GM21786 (cell line): ENCODE data around the gene UAP1.
"Not testable (repeated sequence)": the region's sequence is repeated elsewhere in the genome, so short reads cannot be mapped to it uniquely, and the experiment has no call there.

Source experiments
- ATAC-seq: cut with Tn5 transposase; IDR thresholded peaks from one replicate; pipeline ENCODE4 v1.9.1; 2021; ENCODE audit not compliant: unreplicated experiment

The UAP1 gene

DNA sequence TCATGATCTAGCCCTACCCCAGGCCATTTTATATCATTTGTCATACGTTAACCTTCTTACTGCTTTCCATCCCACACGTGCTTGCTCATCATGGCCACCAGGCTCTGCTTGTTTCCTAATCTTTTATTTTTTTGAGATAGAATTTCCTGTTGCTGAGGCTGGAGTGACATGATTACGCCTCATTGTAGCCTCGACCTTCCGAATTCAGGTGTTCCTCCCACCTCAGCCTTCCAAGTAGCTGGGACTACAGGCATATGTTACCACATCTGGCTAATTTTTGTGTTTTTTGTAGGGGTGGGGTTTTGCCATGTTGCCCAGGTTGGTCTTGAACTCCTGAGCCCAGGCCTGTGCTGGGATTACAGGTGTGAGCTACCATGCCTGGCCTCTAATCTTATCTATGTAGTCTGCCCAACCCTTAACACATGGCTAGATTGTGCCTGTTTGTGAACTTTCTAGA is 3.3 kb downstream of the UAP1 start:
- ATAC-seq, result no peak

DNA sequence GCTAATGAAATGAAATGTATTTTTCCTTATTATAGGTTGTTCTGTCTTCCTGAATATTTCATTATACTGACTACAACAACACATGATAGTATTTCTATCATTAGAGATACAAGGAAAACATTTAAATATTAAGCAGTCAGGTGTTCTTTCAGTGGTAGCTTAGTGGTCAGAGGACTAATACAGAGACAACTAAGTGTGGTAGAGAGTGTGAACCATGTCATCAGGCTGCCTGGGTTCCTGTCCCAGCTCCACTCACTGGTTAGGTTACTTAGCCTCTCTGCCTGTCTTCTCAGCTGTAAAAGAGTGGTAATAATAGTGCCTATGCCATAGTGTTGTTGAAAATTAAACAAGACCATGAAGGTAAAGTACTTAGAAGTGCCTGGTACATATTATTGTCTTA is 3.9 kb downstream of the UAP1 start:
- no peak for ATAC-seq

- no peak for ATAC-seq
Observed at GRCh38 chr1:162566870-162567269, 5.3 kb downstream of the UAP1 start.

- no peak for ATAC-seq
Observed at GRCh38 chr1:162568802-162569201, 7.3 kb downstream of the UAP1 start.

GRCh38 chr1:162570718-162571117 is 9.2 kb downstream of the UAP1 start:
- ATAC-seq, result no peak

GRCh38 chr1:162571121-162571520 is 9.6 kb downstream of the UAP1 start:
- ATAC-seq, result not testable (repeated sequence)

GRCh38 chr1:162571696-162572095 is 10.2 kb downstream of the UAP1 start:
- no peak for ATAC-seq

- no peak for ATAC-seq
Observed at GRCh38 chr1:162573136-162573535, 11.6 kb downstream of the UAP1 start.

- ATAC-seq, result no peak
Observed at GRCh38 chr1:162578071-162578700, 16.7 kb downstream of the UAP1 start.

DNA sequence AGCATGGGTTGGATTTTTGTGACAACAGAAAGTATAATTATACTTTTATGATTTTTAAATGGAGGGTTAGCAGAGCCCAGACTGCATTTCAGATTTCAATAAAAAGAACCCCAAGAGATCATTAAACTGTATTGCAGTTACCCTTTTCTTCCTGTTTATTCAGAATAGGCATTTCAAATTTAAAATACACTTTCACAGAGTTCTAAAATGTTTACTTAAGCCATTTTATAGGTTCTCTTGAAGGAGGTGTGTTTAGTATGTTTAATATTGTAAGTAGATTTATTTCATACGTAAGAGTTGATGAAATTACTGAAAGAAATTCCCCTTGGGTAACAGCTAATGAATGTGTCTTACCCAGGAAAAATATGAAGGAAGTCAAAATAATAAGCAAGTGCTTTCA is 17.4 kb downstream of the UAP1 start:
- ATAC-seq, result no peak

GRCh38 chr1:162580308-162580707 is 18.8 kb downstream of the UAP1 start:
- ATAC-seq, result no peak

- not testable (repeated sequence) for ATAC-seq
Observed at GRCh38 chr1:162582901-162583300, 21.4 kb downstream of the UAP1 start.

DNA sequence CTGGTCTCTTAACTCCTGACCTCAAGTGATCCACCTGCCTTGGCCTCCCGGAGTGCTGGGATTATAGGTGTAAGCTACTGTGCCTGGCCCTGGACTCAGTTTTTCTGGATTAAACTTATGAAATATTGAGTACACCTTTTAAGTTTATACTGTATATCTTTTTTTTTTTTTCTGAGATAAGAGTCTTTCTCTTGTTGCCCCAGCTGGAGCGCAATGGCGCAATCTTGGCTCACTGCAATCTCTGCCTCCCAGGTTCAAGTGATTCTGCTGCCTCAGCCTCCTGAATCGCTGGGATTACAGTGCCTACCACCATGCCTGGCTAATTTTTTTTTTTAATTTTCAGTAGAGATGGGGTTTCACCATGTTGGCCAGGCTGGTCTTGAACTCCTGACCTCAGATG is 23.6 kb downstream of the UAP1 start:
- ATAC-seq, result not testable (repeated sequence)

DNA sequence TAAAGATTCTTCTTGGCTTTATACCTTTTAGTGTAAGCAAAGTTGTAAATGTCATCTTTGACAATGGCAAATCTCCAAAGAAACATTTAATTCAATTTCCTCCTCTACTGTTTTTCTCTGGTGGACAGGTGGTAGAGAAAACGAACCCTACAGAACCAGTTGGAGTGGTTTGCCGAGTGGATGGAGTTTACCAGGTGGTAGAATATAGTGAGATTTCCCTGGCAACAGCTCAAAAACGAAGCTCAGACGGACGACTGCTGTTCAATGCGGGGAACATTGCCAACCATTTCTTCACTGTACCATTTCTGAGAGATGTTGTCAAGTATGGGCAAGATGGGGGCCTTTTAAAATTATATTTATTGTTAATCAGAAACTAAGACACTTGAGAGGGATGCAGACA is 25.8 kb downstream of the UAP1 start:
- no peak for ATAC-seq

DNA sequence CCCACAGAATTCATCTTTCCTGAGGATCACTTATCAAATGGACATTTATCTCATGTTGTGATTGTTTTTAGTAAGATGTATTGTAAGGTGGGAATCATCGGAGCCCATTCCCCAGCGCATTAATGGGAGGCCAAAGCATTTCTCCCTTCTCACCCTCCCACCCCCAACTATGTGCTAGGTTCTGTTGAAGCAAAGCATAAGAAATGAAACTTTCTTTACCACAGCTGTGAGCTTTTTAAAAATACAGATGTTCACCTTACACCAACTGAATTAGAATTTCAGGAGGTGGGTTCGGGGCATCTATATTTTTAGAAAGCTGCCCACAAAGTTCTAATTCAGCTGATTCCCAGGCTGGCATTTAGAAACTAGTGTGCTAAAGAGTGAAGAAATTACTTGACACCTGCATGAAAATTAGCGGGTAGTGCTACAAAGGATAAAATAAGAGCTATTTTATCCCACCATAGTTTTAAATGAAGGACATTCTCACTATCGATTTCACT is 26.3 kb downstream of the UAP1 start:
- ATAC-seq, result no peak

DNA sequence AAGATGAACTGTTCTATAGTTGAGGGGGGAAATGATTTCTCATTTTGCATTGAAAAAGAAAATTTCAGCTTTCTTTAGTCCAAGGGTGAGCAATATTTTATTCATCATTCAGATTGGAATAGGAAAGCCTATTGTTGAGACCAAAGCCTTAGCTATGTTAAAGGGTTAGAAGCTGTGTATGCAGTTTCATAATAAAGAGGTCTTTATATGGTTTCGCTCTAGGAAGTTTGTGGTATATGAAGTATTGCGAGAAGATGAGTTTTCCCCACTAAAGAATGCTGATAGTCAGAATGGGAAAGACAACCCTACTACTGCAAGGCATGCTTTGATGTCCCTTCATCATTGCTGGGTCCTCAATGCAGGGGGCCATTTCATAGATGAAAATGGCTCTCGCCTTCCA is 28.6 kb downstream of the UAP1 start:
- no peak for ATAC-seq

DNA sequence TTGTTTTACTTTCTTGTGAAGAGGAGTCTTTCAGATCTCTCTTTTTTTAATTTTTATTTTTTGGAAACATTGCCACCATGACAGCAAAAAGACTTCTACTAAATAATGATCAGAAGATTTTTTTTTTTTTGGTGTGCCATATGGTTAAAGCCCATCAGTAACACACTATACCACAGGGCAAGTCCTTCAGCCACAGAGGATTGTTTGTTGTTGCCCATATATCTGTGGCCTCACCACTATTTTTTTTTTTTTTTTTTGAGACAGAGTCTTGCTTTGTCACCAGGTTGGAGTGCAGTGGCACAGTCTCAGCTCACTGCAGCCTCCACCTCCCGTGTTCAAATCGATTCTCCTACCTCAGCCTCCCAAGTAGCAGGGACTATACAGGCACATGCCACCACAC is 29.2 kb downstream of the UAP1 start:
- no peak for ATAC-seq

DNA sequence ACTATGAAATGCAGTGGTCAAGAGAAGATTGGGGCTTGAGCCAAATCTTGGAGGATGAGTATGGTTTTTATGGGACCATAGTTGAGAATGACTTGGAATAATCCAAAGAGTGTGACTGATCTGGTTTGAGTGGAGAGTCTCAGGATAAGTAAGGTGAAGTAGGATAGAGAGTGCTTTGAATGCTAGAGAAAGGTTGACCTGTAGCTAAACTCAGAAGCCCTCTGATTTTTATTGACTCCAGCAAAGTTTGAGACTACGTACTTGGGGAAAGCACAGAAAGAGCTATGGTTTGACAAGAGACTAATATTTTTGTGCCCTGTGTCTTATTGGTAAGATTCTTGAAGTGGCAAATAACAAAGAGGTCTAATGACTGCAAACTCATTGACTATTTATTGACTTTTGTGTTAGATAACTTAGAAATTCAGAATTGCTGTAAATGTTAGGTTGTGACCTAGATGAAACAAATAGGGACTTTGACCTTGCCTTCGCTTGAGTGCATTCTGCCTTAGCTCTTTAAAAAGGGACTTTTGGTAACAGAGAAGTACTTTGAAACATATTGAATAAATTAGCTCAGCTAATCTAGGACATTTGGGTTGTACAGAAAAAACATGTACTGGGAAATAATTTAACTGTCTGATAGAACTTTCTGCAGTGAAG is 35.1 kb downstream of the UAP1 start:
- peak; percentile 43 for ATAC-seq

DNA sequence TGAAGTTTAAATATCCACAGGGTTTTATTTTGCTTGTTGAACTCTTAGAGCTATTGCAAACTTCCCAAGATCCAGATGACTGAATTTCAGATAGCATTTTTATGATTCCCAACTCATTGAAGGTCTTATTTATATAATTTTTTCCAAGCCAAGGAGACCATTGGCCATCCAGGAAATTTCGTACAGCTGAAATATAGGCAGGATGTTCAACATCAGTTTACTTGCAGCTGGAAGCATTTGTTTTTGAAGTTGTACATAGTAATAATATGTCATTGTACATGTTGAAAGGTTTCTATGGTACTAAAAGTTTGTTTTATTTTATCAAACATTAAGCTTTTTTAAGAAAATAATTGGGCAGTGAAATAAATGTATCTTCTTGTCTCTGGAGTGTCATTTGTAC is 37.9 kb downstream of the UAP1 start:
- ATAC-seq, result no peak

GRCh38 chr1:162603117-162603516 is 41.6 kb downstream of the UAP1 start:
- ATAC-seq, result not testable (repeated sequence)

DNA sequence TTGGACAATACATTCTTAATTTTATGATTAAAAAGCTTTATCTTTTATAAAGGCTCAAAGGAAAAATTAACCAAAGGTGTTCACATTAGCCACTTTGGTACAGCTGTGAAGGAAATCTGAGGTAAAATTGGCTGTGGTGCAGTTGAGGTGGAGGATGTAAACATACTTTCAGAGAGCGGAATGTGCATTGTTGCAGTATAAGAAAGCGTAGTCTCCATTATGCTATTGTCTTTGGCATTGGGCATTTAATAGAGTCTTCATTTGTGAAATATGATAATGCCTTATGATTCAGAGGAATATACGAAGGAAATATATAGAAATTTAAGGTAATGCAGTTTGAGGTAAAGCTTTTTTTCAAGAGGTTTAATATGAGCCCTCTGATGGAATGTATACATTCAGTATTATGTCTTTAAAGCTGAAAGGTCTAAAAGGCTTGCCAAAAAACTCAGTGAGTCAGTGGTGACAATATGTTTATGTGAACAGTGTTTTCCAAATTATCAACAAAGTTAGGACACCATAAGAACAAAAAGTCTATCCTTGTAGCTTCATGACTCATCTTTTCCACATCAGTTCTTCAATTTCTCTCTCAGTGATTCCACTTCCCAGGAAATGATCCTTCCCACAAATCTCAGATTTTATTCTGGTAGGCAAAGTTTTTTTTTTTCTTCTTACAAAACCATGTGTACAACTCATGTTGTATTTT is 43.9 kb downstream of the UAP1 start:
- no peak for ATAC-seq

- ATAC-seq, result no peak
Observed at GRCh38 chr1:162609306-162609705, 47.8 kb downstream of the UAP1 start.
